H9 (cell line): ENCODE measurements around the gene OTOGL. TPM values are rescaled to one million over a fixed set of nuclear protein-coding genes. Genes with fewer than 3 reads are reported as not detected.

ENCODE experiments used
- DNase-seq: peaks from one replicate; pipeline ENCODE4 v3.0.0-alpha.2; 2017
- H2AFZ ChIP-seq: one replicate; pipeline ENCODE4 v1.6.1; 2013; ENCODE audit warnings: mild to moderate bottlenecking, low read length, control low read depth, moderate library complexity
- H2AK5ac ChIP-seq: 2 replicates; pipeline ENCODE4 v1.6.1; 2013; ENCODE audit warnings: low read length, control low read depth, mixed read lengths; ENCODE audit not compliant: insufficient read length
- H2BK120ac ChIP-seq: one replicate; pipeline ENCODE4 v1.6.1; 2013; ENCODE audit warnings: low read depth, mild to moderate bottlenecking, low read length, control low read depth, inconsistent platforms; ENCODE audit not compliant: poor library complexity, severe bottlenecking
- H2BK12ac ChIP-seq: 2 replicates; pipeline ENCODE4 v1.6.1; 2013; ENCODE audit warnings: low read length, control low read depth, mixed read lengths, low read depth; ENCODE audit not compliant: insufficient read length
- H2BK15ac ChIP-seq: 2 replicates; pipeline ENCODE4 v1.6.1; 2013; ENCODE audit warnings: low read depth, low read length, control low read depth
- H2BK20ac ChIP-seq: one replicate; pipeline ENCODE4 v1.6.1; 2013; ENCODE audit warnings: low read depth, mild to moderate bottlenecking, low read length, control low read depth, inconsistent platforms; ENCODE audit not compliant: poor library complexity, severe bottlenecking
- H2BK5ac ChIP-seq: 2 replicates; pipeline ENCODE4 v1.6.1; 2013; ENCODE audit warnings: low read length, control low read depth, mixed read lengths; ENCODE audit not compliant: insufficient read length
- H3K14ac ChIP-seq: 2 replicates; pipeline ENCODE4 v1.6.1; 2013; ENCODE audit warnings: low read length, control low read depth; ENCODE audit not compliant: insufficient read depth
- H3K18ac ChIP-seq: 2 replicates; pipeline ENCODE4 v1.6.1; 2013; ENCODE audit warnings: low read depth, mild to moderate bottlenecking, mixed read lengths, low read length, control low read depth; ENCODE audit not compliant: insufficient read length
- H3K23ac ChIP-seq: 2 replicates; pipeline ENCODE4 v1.6.1; 2013; ENCODE audit warnings: low read length, control low read depth, mixed read lengths, low read depth; ENCODE audit not compliant: insufficient read length
- H3K23me2 ChIP-seq: 2 replicates; pipeline ENCODE4 v1.6.1; 2013; ENCODE audit warnings: low read depth, mild to moderate bottlenecking, mixed read lengths, low read length, control low read depth; ENCODE audit not compliant: insufficient read length, poor library complexity, severe bottlenecking
- H3K27ac ChIP-seq: 2 replicates; pipeline ENCODE4 v1.5.1; 2013; ENCODE audit warnings: low read length, control low read depth, mixed read lengths, low read depth; ENCODE audit not compliant: insufficient read length
- H3K27me3 ChIP-seq: 2 replicates; pipeline ENCODE4 v1.6.1; 2013; ENCODE audit warnings: low read length, control low read depth, inconsistent platforms; ENCODE audit not compliant: insufficient read depth
- H3K4ac ChIP-seq: 2 replicates; pipeline ENCODE4 v1.6.1; 2013; ENCODE audit warnings: low read depth, mild to moderate bottlenecking, control low read depth, inconsistent platforms, low read length, moderate library complexity
- H3K4me1 ChIP-seq: 2 replicates; pipeline ENCODE4 v1.6.1; 2013; ENCODE audit warnings: low read length, control low read depth, inconsistent platforms; ENCODE audit not compliant: insufficient read depth
- H3K4me2 ChIP-seq: 2 replicates; pipeline ENCODE4 v1.6.1; 2013; ENCODE audit warnings: low read length, control low read depth, mixed read lengths; ENCODE audit not compliant: insufficient read length, insufficient read depth
- H3K56ac ChIP-seq: 2 replicates; pipeline ENCODE4 v1.6.1; 2013; ENCODE audit warnings: low read depth, mild to moderate bottlenecking, mixed read lengths, low read length, control low read depth; ENCODE audit not compliant: insufficient read length
- H3K79me1 ChIP-seq: 2 replicates; pipeline ENCODE4 v1.6.1; 2013; ENCODE audit warnings: low read depth, mild to moderate bottlenecking, moderate library complexity, low read length, control low read depth, inconsistent platforms; ENCODE audit not compliant: insufficient read depth, poor library complexity, severe bottlenecking
- H3K79me2 ChIP-seq: 2 replicates; pipeline ENCODE4 v1.6.1; 2013; ENCODE audit warnings: low read length, control low read depth, inconsistent platforms; ENCODE audit not compliant: insufficient read depth
- H3K9ac ChIP-seq: 2 replicates; pipeline ENCODE4 v1.6.1; 2013; ENCODE audit warnings: low read length, control low read depth, mixed read lengths; ENCODE audit not compliant: insufficient read length; ENCODE audit errors: extremely low read depth
- H3K9me3 ChIP-seq: one replicate; pipeline ENCODE4 v1.6.1; 2013; ENCODE audit warnings: low read depth, low read length, inconsistent platforms; ENCODE audit not compliant: control insufficient read depth
- H3T11ph ChIP-seq: one replicate; pipeline ENCODE4 v1.6.1; 2013; ENCODE audit warnings: mild to moderate bottlenecking, low read length, control low read depth, inconsistent platforms
- H4K20me1 ChIP-seq: one replicate; pipeline ENCODE4 v1.6.1; 2013; ENCODE audit not compliant: control insufficient read depth, insufficient read length, insufficient read depth
- H4K5ac ChIP-seq: 2 replicates; pipeline ENCODE4 v1.6.1; 2013; ENCODE audit warnings: low read depth, mild to moderate bottlenecking, mixed read lengths, low read length, control low read depth; ENCODE audit not compliant: insufficient read length
- H4K8ac ChIP-seq: replicated peaks from 2 replicates; pipeline ENCODE4 v1.6.1; 2013; ENCODE audit warnings: low read length, control low read depth, mixed read lengths, low read depth; ENCODE audit not compliant: insufficient read length
- H4K91ac ChIP-seq: 2 replicates; pipeline ENCODE4 v1.6.1; 2013; ENCODE audit warnings: low read depth, mild to moderate bottlenecking, moderate library complexity, mixed read lengths, low read length, control low read depth; ENCODE audit not compliant: insufficient read length
- H3K27ac Mint-ChIP-seq, 3 experiments: 2 replicates in 2 of 3; 3 replicates in 1 of 3; pipeline ENCODE4 v1.8.0; 2020 to 2021; ENCODE audit warnings: mixed read lengths in 3 of 3, mild to moderate bottlenecking in 1 of 3, moderate library complexity in 1 of 3
- H3K27me3 Mint-ChIP-seq: 2 replicates; pipeline ENCODE4 v1.8.0; 2021; ENCODE audit warnings: low read depth, mild to moderate bottlenecking, moderate library complexity, mixed read lengths
- H3K36me3 Mint-ChIP-seq, 3 experiments: 2 replicates in 2 of 3; 3 replicates in 1 of 3; pipeline ENCODE4 v1.8.0; 2020 to 2021; ENCODE audit warnings: low read depth in 3 of 3, mixed read lengths in 3 of 3; ENCODE audit not compliant: insufficient read depth in 1 of 3
- H3K4me1 Mint-ChIP-seq, 2 experiments: 2 replicates each; pipeline ENCODE4 v1.8.0; 2020; ENCODE audit warnings: mixed read lengths in 2 of 2
- H3K4me3 Mint-ChIP-seq, 2 experiments: 2 replicates in 1 of 2; 3 replicates in 1 of 2; pipeline ENCODE4 v1.8.0; 2020 to 2021; ENCODE audit warnings: mild to moderate bottlenecking in 2 of 2, mixed read lengths in 2 of 2, moderate library complexity in 1 of 2
- H3K9me3 Mint-ChIP-seq, 2 experiments: 2 replicates in 1 of 2; 3 replicates in 1 of 2; pipeline ENCODE4 v1.8.0; 2020; ENCODE audit warnings: mild to moderate bottlenecking in 2 of 2, mixed read lengths in 2 of 2, moderate library complexity in 1 of 2
- WGBS: extraction: QIAGEN DNeasy Blood & Tissue Kit; methylation state at CpG from one replicate; pipeline ENCODE4 v1.1.7; 2013; ENCODE audit warnings: missing lambda C conversion rate, low lambda C conversion rate, mixed read lengths; ENCODE audit not compliant: insufficient read length; ENCODE audit errors: extremely low coverage; 5-methylcytosine and 5-hydroxymethylcytosine counted together
- total RNA-seq: library from RNA; stranded (reverse); gene quantifications from 2 replicates; pipeline ENCODE4 v1.2.1, GENCODE V29; 2021
- TF ChIP-seq, protein P1 (sequence below): fragments of 200-600 bp; sonication (generic); conservative IDR thresholded peaks from 3 replicates; pipeline ENCODE4 v1.8.0; 2021; ENCODE audit warnings: antibody characterized with exemption, mild to moderate bottlenecking

Gene OTOGL
- total RNA-seq, 1 experiment from 2014 or later, result 0.11 TPM

- Histone ChIP-seq H3K79me2 (no peaks in the 10 kb centered on the region), H4K5ac (no peak overlapping the region), H3K9ac (no peak overlapping the region), H2BK120ac (no peak overlapping the region), H3K27me3 (no peaks in the 10 kb centered on the region), H2BK15ac (no peak overlapping the region), H4K8ac (no peak overlapping the region), H2BK12ac (no peak overlapping the region), H3K56ac (no peak overlapping the region), H3K79me1 (no peaks in the 10 kb centered on the region), H2BK5ac (no peak overlapping the region), H3K23me2 (no peaks in the 10 kb centered on the region), H3K9me3 (no peaks in the 10 kb centered on the region), H4K20me1 (no peaks in the 10 kb centered on the region), H3K4me2 (no peak overlapping the region), H3K27ac (no peak overlapping the region), H3K23ac (no peak overlapping the region), H3T11ph (no peak overlapping the region), H3K18ac (no peak overlapping the region), H3K14ac (no peak overlapping the region), H4K91ac (no peak overlapping the region), H3K4me1 (no peaks in the 10 kb centered on the region), H2BK20ac (no peak overlapping the region), H2AK5ac (no peak overlapping the region), H2AFZ (no peak overlapping the region), H3K4ac (no peak overlapping the region)
- Mint-ChIP-seq H3K36me3 (no peaks in the 10 kb centered on the region), H3K27ac (peak overlapping the region in 1 of 3 experiments; percentile 3; a peak in 1 of 7 replicates), H3K4me3 (no peak overlapping the region), H3K27me3 (no peaks in the 10 kb centered on the region; the same call in 1 of the 2 replicates), H3K9me3 (no peaks in the 10 kb centered on the region), H3K4me1 (peaks cover 0 to 4% of the 10 kb centered on the region in 2 experiments; a peak in 3 of 4 replicates)
- TF ChIP-seq, protein P1, sequence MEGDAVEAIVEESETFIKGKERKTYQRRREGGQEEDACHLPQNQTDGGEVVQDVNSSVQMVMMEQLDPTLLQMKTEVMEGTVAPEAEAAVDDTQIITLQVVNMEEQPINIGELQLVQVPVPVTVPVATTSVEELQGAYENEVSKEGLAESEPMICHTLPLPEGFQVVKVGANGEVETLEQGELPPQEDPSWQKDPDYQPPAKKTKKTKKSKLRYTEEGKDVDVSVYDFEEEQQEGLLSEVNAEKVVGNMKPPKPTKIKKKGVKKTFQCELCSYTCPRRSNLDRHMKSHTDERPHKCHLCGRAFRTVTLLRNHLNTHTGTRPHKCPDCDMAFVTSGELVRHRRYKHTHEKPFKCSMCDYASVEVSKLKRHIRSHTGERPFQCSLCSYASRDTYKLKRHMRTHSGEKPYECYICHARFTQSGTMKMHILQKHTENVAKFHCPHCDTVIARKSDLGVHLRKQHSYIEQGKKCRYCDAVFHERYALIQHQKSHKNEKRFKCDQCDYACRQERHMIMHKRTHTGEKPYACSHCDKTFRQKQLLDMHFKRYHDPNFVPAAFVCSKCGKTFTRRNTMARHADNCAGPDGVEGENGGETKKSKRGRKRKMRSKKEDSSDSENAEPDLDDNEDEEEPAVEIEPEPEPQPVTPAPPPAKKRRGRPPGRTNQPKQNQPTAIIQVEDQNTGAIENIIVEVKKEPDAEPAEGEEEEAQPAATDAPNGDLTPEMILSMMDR, result peak; percentile 39
- WGBS, result no CpG with 5 or more reads among the region's 3 CpGs
- no peak for DNase-seq
These were observed 314.1 kb downstream of the OTOGL start for GRCh38 chr12:80413462-80413861.
